Lung (tissue), 12 donors: ENCODE data around the gene B4GALNT2. TPM values are rescaled to one million over a fixed set of nuclear protein-coding genes. Genes with fewer than 3 reads are reported as not detected.
"Not testable (repeated sequence)": the region's sequence is repeated elsewhere in the genome, so short reads cannot be mapped to it uniquely, and the experiment has no call there.

Experiments used
- ATAC-seq: fragments of 200-7000 bp; cut with Tn5 transposase; one replicate; pipeline ENCODE4 v1.9.1; 2020; ENCODE audit warnings: moderate number of reproducible peaks; ENCODE audit not compliant: insufficient read depth, low FRiP score
- DNase-seq, 3 donors: peaks; one replicate each; pipeline ENCODE4 v3.0.0-alpha.2; 2013 to 2017
- H3K27ac ChIP-seq, 2 donors: one replicate each; pipeline ENCODE4 v1.5.1; 2013; ENCODE audit warnings: mild to moderate bottlenecking in 2 of 2, moderate library complexity in 2 of 2, control low read depth in 1 of 2, inconsistent platforms in 1 of 2, low read depth in 1 of 2, low read length in 1 of 2
- H3K27me3 ChIP-seq, 3 donors: one replicate each; pipeline ENCODE4 v1.5.1; 2013; ENCODE audit warnings: low read length in 2 of 3; ENCODE audit not compliant: control insufficient read depth in 3 of 3, insufficient read depth in 3 of 3
- H3K36me3 ChIP-seq, 4 donors: one replicate each; pipeline ENCODE4 v1.5.1; 2013; ENCODE audit warnings: low read length in 4 of 4, mild to moderate bottlenecking in 1 of 4, moderate library complexity in 1 of 4; ENCODE audit not compliant: control insufficient read depth in 4 of 4, insufficient read depth in 4 of 4
- H3K4me1 ChIP-seq, 5 donors: one replicate each; pipeline ENCODE4 v1.5.1; 2013; ENCODE audit warnings: low read length in 5 of 5, mild to moderate bottlenecking in 2 of 5, moderate library complexity in 1 of 5; ENCODE audit not compliant: control insufficient read depth in 5 of 5, insufficient read depth in 5 of 5
- H3K4me3 ChIP-seq: one replicate; pipeline ENCODE4 v1.5.1; 2013; ENCODE audit warnings: mild to moderate bottlenecking, control low read depth, moderate library complexity
- H3K9ac ChIP-seq, 2 donors: one replicate each; pipeline ENCODE4 v1.5.1; 2013; ENCODE audit warnings: low read length in 2 of 2, control low read depth in 1 of 2; ENCODE audit not compliant: insufficient read depth in 1 of 2
- H3K9me3 ChIP-seq, 4 donors: one replicate each; pipeline ENCODE4 v1.5.1; 2013; ENCODE audit warnings: low read length in 3 of 4, mild to moderate bottlenecking in 1 of 4, moderate library complexity in 1 of 4; ENCODE audit not compliant: control insufficient read depth in 4 of 4, insufficient read depth in 3 of 4
- WGBS, 2 donors: extraction: QIAGEN DNeasy Blood & Tissue Kit; methylation state at CpG; one replicate each; pipeline ENCODE4 v1.1.7; 2013; 5-methylcytosine and 5-hydroxymethylcytosine counted together
- polyA plus RNA-seq, 2 donors: library from polyadenylated mRNA; stranded (reverse); fragments of 200-250 nt; gene quantifications; one replicate each; pipeline ENCODE4 v1.2.1, GENCODE V29; 2013
- total RNA-seq, 2 donors: library from RNA; depleted of rRNA in 1 of 2; stranded (reverse); fragments of >200 nt in 1 of 2; gene quantifications; one replicate each; pipeline ENCODE4 v1.2.1, GENCODE V29; 2014 to 2021
- TF ChIP-seq, protein P1 (sequence below): IDR thresholded peaks from 2 replicates; pipeline ENCODE4 v1.5.1; 2012; ENCODE audit warnings: mild to moderate bottlenecking; ENCODE audit errors: control extremely low read depth, extremely low read depth
- donor health status: control.
- donor health status: control.
- donor health status: Bipolar disorder and iron deficiency.
- donor health status: healthy.
- donor health status: DM: yes; HTN: yes; CAD: no.

B4GALNT2 gene
- total and polyA plus RNA-seq, 4 donors = 0.08 to 0.25 (median 0.15) TPM; not detected in 1

- Histone ChIP-seq H3K27ac (no peak overlapping the region), H3K36me3 (no peaks in the 10 kb centered on the region), H3K4me3 (no peak overlapping the region), H3K9me3 (peaks cover 0 to 4% (median 0%) of the 10 kb centered on the region in 4 donors), H3K9ac (no peak overlapping the region), H3K4me1 (no peaks in the 10 kb centered on the region), H3K27me3 (no peaks in the 10 kb centered on the region)
- TF ChIP-seq, protein P1, sequence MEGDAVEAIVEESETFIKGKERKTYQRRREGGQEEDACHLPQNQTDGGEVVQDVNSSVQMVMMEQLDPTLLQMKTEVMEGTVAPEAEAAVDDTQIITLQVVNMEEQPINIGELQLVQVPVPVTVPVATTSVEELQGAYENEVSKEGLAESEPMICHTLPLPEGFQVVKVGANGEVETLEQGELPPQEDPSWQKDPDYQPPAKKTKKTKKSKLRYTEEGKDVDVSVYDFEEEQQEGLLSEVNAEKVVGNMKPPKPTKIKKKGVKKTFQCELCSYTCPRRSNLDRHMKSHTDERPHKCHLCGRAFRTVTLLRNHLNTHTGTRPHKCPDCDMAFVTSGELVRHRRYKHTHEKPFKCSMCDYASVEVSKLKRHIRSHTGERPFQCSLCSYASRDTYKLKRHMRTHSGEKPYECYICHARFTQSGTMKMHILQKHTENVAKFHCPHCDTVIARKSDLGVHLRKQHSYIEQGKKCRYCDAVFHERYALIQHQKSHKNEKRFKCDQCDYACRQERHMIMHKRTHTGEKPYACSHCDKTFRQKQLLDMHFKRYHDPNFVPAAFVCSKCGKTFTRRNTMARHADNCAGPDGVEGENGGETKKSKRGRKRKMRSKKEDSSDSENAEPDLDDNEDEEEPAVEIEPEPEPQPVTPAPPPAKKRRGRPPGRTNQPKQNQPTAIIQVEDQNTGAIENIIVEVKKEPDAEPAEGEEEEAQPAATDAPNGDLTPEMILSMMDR = no peak
- DNase-seq = no peak
- 68 to 78% methylated on average over 6 of the region's 6 CpGs for WGBS, 2 donors
- ATAC-seq = no peak
These were observed 10.8 kb upstream of the B4GALNT2 start for GRCh38 chr17:49121696-49122292.

- ATAC-seq (no peak), DNase-seq (no peak)
- H3K9me3 ChIP-seq = peaks cover 0 to 4% (median 0%) of the 10 kb centered on the region in 4 donors
- H3K9ac ChIP-seq = no peak overlapping the region
- H3K27ac ChIP-seq = no peak overlapping the region
- 68 to 79% methylated on average over 4 of the region's 4 CpGs for WGBS, 2 donors
- no peak overlapping the region for H3K4me3 ChIP-seq
- H3K36me3 ChIP-seq = no peaks in the 10 kb centered on the region
- TF ChIP-seq, protein P1 = no peak
- H3K4me1 ChIP-seq = no peaks in the 10 kb centered on the region
- no peaks in the 10 kb centered on the region for H3K27me3 ChIP-seq
These were observed 10.0 kb upstream of the B4GALNT2 start for GRCh38 chr17:49122566-49122965.

GRCh38 chr17:49123061-49123460 is 9.5 kb upstream of the B4GALNT2 start:
- ATAC-seq (no peak), DNase-seq (no peak)
- Histone ChIP-seq H3K27ac (no peak overlapping the region), H3K9ac (no peak overlapping the region), H3K9me3 (peaks cover 0 to 4% (median 0%) of the 10 kb centered on the region in 4 donors), H3K36me3 (no peaks in the 10 kb centered on the region), H3K4me3 (no peak overlapping the region), H3K27me3 (no peaks in the 10 kb centered on the region), H3K4me1 (no peaks in the 10 kb centered on the region)
- TF ChIP-seq, protein P1 = no peak
- WGBS, 2 donors = 39 to 45% methylated on average over 1 of the region's 1 CpG

- ATAC-seq (no peak), DNase-seq (no peak)
- H3K36me3 ChIP-seq = no peaks in the 10 kb centered on the region
- peaks cover 0 to 5% (median 3%) of the 10 kb centered on the region in 3 donors for H3K27me3 ChIP-seq
- no peaks in the 10 kb centered on the region for H3K4me1 ChIP-seq
- H3K9ac ChIP-seq = no peak overlapping the region
- H3K27ac ChIP-seq = no peak overlapping the region
- TF ChIP-seq, protein P1 = no peak
- no peak overlapping the region for H3K4me3 ChIP-seq
- peaks cover 0 to 8% (median 3%) of the 10 kb centered on the region in 4 donors for H3K9me3 ChIP-seq
- WGBS, 2 donors = 91 to 92% methylated on average over 27 to 32 of the region's 32 CpGs
These were observed 7.1 kb upstream of the B4GALNT2 start for GRCh38 chr17:49125449-49125848.

DNA sequence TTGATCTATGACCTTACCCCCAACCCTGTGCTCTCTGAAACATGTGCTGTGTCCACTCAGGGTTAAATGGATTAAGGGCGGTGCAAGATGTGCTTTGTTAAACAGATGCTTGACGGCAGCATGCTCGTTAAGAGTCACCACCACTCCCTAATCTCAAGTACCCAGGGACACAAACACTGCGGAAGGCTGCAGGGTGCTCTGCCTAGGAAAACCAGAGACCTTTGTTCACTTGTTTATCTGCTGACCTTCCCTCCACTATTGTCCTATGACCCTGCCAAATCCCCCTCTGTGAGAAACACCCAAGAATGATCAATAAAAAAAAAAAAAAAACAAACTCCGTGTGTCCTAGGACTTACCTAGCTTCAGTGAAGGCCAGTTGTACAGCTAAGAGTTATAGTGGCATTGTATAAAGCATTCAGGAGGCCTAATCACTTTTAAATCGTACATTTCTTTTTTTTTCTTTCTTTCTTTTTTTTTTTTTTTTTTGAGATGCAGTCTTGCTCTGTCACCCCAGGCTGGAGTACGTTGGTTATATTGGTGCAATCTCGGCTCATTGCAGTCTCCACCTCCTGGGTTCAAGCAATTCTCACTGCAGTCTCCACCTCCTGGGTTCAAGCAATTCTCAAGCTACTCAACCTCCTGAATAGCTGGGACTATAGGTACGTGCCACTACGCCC is 6.2 kb upstream of the B4GALNT2 start:
- not testable (repeated sequence) for H3K4me3 ChIP-seq, H3K36me3 ChIP-seq, H3K9me3 ChIP-seq, H3K4me1 ChIP-seq, H3K9ac ChIP-seq, H3K27ac ChIP-seq, DNase-seq, ATAC-seq
- 61 to 76% methylated on average over 10 of the region's 10 CpGs for WGBS, 2 donors
- peaks cover 0 to 13% (median 12%) of the 10 kb centered on the region in 3 donors for H3K27me3 ChIP-seq
